GM13976 (cell line): Measurements from ENCODE around the gene AATK.
"Not testable (repeated sequence)": the region's sequence is repeated elsewhere in the genome, so short reads cannot be mapped to it uniquely, and the experiment has no call there.

Experiments used
- DNase-seq: peaks from one replicate; pipeline ENCODE4 v3.0.0; 2012; ENCODE audit warnings: low spot score
- CTCF ChIP-seq: IDR thresholded peaks from 2 replicates; pipeline ENCODE4 v1.5.1; 2012; ENCODE audit warnings: borderline replicate concordance, mild to moderate bottlenecking; ENCODE audit not compliant: insufficient read depth; ENCODE audit errors: extremely low read depth, missing control alignments, control extremely low read depth
- in situ Hi-C: fragments of 300-500 bp; cut with MboI; formaldehyde crosslinking; loops from one replicate; pipeline ENCODE4 v1.12.0; 2022; ENCODE audit warnings: low sequenced_read_pairs, mixed read lengths, inconsistent platforms; ENCODE audit not compliant: unreplicated experiment

AATK gene

GRCh38 chr17:81150377-81151077 lies 15.5 kb downstream of the AATK start:
- in situ Hi-C loops: no loop called here
- TF ChIP-seq CTCF: no peak
- DNase-seq: no peak

DNA sequence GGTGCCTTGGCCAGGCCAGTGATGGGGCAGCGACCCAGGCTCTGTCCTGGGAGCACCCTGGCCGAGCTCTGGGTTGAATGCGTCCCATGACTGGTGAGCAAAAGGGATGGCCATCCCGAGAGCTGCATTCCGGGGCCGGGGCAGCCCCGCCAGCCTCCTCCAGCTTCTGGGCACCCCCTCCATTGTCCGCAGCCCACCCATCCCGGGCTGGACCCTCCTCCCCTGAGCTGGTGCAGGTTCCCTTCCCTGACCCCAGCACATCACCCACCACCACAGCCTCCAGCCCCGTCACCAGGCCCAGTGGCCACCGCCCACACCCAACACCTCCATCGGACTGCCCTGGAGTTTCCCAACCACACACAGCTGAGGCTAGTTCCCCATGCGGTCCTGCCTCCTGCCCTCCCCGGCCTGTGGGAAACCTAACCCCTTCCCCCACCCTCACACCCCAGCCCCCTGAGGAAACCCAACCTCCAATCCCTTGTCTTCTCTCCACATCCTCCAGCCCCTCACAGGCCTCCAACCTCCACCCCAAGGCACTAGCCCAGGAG lies 17.0 kb downstream of the AATK start:
- TF ChIP-seq CTCF: no peak
- in situ Hi-C loops: no loop called here
- no peak for DNase-seq

DNA sequence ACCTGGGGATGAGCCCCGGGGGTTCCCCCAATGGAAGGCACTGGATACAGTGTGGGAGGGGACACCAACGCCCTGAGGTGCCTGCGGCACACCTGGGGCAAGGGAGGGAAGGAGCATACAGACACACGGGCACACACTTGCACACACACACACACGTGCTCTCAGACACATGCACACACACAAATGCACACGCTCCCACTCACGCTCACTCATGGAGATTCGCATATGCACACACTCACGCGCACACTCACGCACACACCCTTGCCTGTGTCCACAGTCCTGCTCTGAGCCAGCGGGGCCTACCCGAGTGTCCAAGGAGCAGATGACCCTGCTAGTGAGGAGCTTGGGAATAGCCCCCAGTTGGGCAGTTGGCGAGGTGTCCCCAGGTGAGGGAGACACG lies 17.4 kb downstream of the AATK start:
- in situ Hi-C loops: no loop called here
- TF ChIP-seq CTCF: no peak
- DNase-seq: no peak

GRCh38 chr17:81147701-81148100 lies 18.3 kb downstream of the AATK start:
- no peak for TF ChIP-seq CTCF
- DNase-seq: no peak
- in situ Hi-C loops: no loop called here

DNA sequence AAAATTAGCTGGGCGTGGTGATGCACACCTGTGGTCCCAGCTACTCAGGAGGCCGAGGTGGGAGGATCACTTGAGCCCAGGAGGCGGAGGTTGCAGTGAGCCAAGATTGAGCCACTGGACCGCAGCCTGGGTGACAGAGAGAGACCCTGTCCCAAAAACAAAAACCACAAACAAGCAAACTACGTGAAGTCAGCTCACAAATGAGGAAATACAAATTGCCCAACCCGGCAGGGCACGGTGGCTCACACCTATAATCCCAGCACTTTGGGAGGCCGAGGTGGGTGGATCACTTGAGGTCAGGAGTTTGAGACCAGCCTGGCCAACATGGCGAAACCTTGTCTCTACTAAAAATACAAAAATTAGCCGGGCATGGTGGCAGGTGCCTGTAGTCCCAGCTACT lies 19.8 kb downstream of the AATK start:
- DNase-seq, in situ Hi-C loops: not testable (repeated sequence)

DNA sequence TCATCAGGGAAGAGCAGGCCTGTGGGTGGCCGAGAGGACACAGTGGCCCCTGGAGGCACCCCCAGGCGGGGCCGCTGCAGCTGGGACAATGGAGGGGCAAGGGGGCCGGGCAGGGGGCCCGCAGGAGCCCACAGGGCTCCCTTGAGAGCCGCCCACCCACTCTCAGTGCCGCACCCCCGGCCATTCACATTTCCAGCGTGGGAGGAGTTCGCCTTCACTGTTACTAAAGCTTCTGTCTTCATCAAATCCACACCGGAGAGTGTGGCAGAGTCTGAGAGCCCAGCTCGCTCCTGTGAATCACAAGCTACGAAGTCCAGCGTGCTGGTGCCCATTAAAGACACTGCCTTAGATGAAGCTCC lies 21.6 kb downstream of the AATK start:
- no peak for TF ChIP-seq CTCF
- no peak for DNase-seq
- in situ Hi-C loops: no loop called here

- in situ Hi-C loops: no loop called here
- no peak for DNase-seq
- TF ChIP-seq CTCF: no peak
These were observed 22.2 kb downstream of the AATK start for GRCh38 chr17:81143717-81144422.
